H1 (cell line): Measurements from ENCODE around the gene SCYL1. TPM values are rescaled to one million over a fixed set of nuclear protein-coding genes. Genes with fewer than 3 reads are reported as not detected.

Source experiments
- BACH1 ChIP-seq: IDR thresholded peaks from 2 replicates; pipeline ENCODE4 v1.6.1; 2012; ENCODE audit warnings: low read length, improper control_type of control experiment
- CEBPB ChIP-seq: IDR thresholded peaks from 2 replicates; pipeline ENCODE4 v1.6.1; 2012; ENCODE audit warnings: low read depth, low read length
- CHD2 ChIP-seq: IDR thresholded peaks from 2 replicates; pipeline ENCODE4 v1.6.1; 2012; ENCODE audit warnings: low read length, improper control_type of control experiment
- CTBP2 ChIP-seq: IDR thresholded peaks from 2 replicates; pipeline ENCODE4 v1.7.0; 2011; ENCODE audit warnings: borderline replicate concordance, mild to moderate bottlenecking, moderate library complexity, mixed read lengths, low read length; ENCODE audit not compliant: insufficient read depth, insufficient read length
- EZH2 ChIP-seq: fragments of 200-600 bp; sonication (generic); IDR thresholded peaks from 2 replicates; pipeline ENCODE4 v1.7.1; 2012; ENCODE audit warnings: low read depth, mild to moderate bottlenecking, moderate library complexity, low read length, inconsistent platforms; ENCODE audit not compliant: severe bottlenecking
- JUND ChIP-seq: IDR thresholded peaks from 2 replicates; pipeline ENCODE4 v1.6.1; 2011; ENCODE audit warnings: mild to moderate bottlenecking, improper control_type of control experiment, low read length
- MAX ChIP-seq: IDR thresholded peaks from 2 replicates; pipeline ENCODE4 v1.6.1; 2012; ENCODE audit warnings: inconsistent platforms
- PHF8 ChIP-seq: fragments of 200-600 bp; sonication (generic); conservative IDR thresholded peaks from 2 replicates; pipeline ENCODE4 v1.7.1; 2012; ENCODE audit warnings: low read depth, mild to moderate bottlenecking, inconsistent platforms, low read length, moderate library complexity
- POLR2A ChIP-seq, 2 experiments: IDR thresholded peaks; 1 replicate in 1 of 2; 2 replicates in 1 of 2; pipeline ENCODE4 v1.6.1; 2011; ENCODE audit warnings: low read depth in 2 of 2, low read length in 2 of 2, mild to moderate bottlenecking in 2 of 2; ENCODE audit errors: control extremely low read depth in 1 of 2
- RAD21 ChIP-seq, 2 experiments: IDR thresholded peaks in 1 of 2; conservative IDR thresholded peaks in 1 of 2; 2 replicates each; pipeline ENCODE4 v1.6.1; 2011; ENCODE audit warnings: low read depth in 2 of 2, low read length in 2 of 2, improper control_type of control experiment in 1 of 2, inconsistent platforms in 1 of 2, mild to moderate bottlenecking in 1 of 2, moderate library complexity in 1 of 2
- RBBP5 ChIP-seq: IDR thresholded peaks from 2 replicates; pipeline ENCODE4 v1.7.1; 2012; ENCODE audit warnings: low read depth, mild to moderate bottlenecking, inconsistent platforms, low read length, moderate library complexity, borderline replicate concordance
- SIN3A ChIP-seq, 2 experiments: IDR thresholded peaks in 1 of 2; conservative IDR thresholded peaks in 1 of 2; 2 replicates each; pipeline ENCODE4 v1.6.1; 2011 to 2012; ENCODE audit warnings: low read length in 2 of 2, improper control_type of control experiment in 1 of 2, low read depth in 1 of 2, mild to moderate bottlenecking in 1 of 2
- SP2 ChIP-seq: IDR thresholded peaks from 2 replicates; pipeline ENCODE4 v1.6.1; 2012; ENCODE audit warnings: mild to moderate bottlenecking, low read length, inconsistent platforms
- SP4 ChIP-seq: IDR thresholded peaks from 2 replicates; pipeline ENCODE4 v1.6.1; 2012; ENCODE audit warnings: low read length, inconsistent platforms
- TAF7 ChIP-seq: optimal IDR thresholded peaks from 2 replicates; pipeline ENCODE3; 2011; ENCODE audit warnings: low read depth, mild to moderate bottlenecking, inconsistent platforms, low read length, moderate library complexity, borderline replicate concordance
- polyA plus RNA-seq, 7 experiments: library from polyadenylated mRNA; depleted of rRNA in 3 of 7; stranded (reverse) in 5 of 7; unstranded in 2 of 7; fragments of >200 nt in 5 of 7; fragments of 200-250 nt in 2 of 7; gene quantifications; 1 replicate in 5 of 7; 2 replicates in 1 of 7; 4 replicates in 1 of 7; pipeline versions ENCODE4 v1.2.1 to v1.2.3, GENCODE V29; 2011 to 2013; ENCODE audit warnings: missing spikeins in 2 of 7, mixed read lengths in 2 of 7
- total RNA-seq: library from RNA; stranded (reverse); fragmentation: NEBNext Ultra II Directional; extraction: Animal tissue kit (Norgen Biotek cat#: 25700); gene quantifications from 2 replicates; pipeline ENCODE4 v1.2.1, GENCODE V29; 2021

SCYL1 gene
- total and polyA plus RNA-seq, 2 of the 8 experiments (the other 6 are each of a cell fraction or from before 2014, with no cell fraction given) = 59.8 to 77.7 TPM

GRCh38 chr11:65503949-65504673 lies 20.8 kb upstream of the SCYL1 start (continued):
- TF ChIP-seq SP4 (0 out of 2 replicates have a peak, but pooled peaks have one; percentile 20), CEBPB (no peak), BACH1 (no peak), SP2 (no peak), PHF8 (no peak), POLR2A (IDR thresholded peaks at IDR 0.05; ENCODE audit: control extremely low read depth in 1 of 2, low read depth in 2 of 2, low read length in 2 of 2) (peak; percentile 72 to 84), RAD21 (IDR thresholded peaks at IDR 0.05 in 1 of 2, conservative IDR thresholded peaks at IDR 0.05 in 1 of 2; ENCODE audit: low read depth in 2 of 2, low read length in 2 of 2) (no peak), JUND (no peak), SIN3A (conservative IDR thresholded peaks at IDR 0.05 in 1 of 2, IDR thresholded peaks at IDR 0.05 in 1 of 2; ENCODE audit: low read depth in 1 of 2, low read length in 2 of 2) (peak in 1 of 2 experiments; percentile 60; a peak in 1 of 4 replicates), CHD2 (no peak; the same call in 1 of the 2 replicates), TAF7 (peak; percentile 52), RBBP5 (no peak), CTBP2 (no peak), EZH2 (no peak), MAX (no peak)
- TF ChIP-seq, all 59 proteins: peak for 8
